Ovary (tissue), 9 donors: ENCODE data around the gene C20orf202. TPM values are rescaled to one million over a fixed set of nuclear protein-coding genes. Genes with fewer than 3 reads are reported as not detected.
"Not testable (repeated sequence)": the region's sequence is repeated elsewhere in the genome, so short reads cannot be mapped to it uniquely, and the experiment has no call there.

Experiments used
- DNase-seq, 5 donors: peaks; one replicate each; pipeline ENCODE4 v3.0.0-alpha.2; 2019 to 2020
- H3K27ac ChIP-seq, 2 donors: fragments of 200-600 bp; one replicate each; pipeline versions ENCODE4 v1.5.1 to v1.8.0; 2019 to 2022
- H3K27me3 ChIP-seq: fragments of 200-600 bp; one replicate; pipeline ENCODE4 v1.8.0; 2022
- H3K36me3 ChIP-seq: fragments of 200-600 bp; sonication (generic); one replicate; pipeline ENCODE4 v1.5.1; 2019
- H3K4me1 ChIP-seq: one replicate; pipeline ENCODE4 v1.8.1; 2013; ENCODE audit warnings: mild to moderate bottlenecking, moderate library complexity; ENCODE audit not compliant: insufficient read depth
- H3K4me3 ChIP-seq: fragments of 200-600 bp; sonication (generic); one replicate; pipeline ENCODE4 v1.5.1; 2017
- H3K9me3 ChIP-seq, 2 donors: fragments of 200-600 bp in 1 of 2; sonication (generic) in 1 of 2; one replicate each; pipeline versions ENCODE4 v1.5.1 to v1.8.1; 2013 to 2019; ENCODE audit warnings: mild to moderate bottlenecking in 1 of 2, moderate library complexity in 1 of 2
- EP300 ChIP-seq: sonication (generic); formaldehyde crosslinking; IDR thresholded peaks from one replicate; pipeline ENCODE4 v1.6.1; 2017; ENCODE audit warnings: antibody characterized with exemption
- POLR2A ChIP-seq: fragments of 450-650 bp; IDR thresholded peaks from one replicate; pipeline ENCODE4 v1.6.1; 2017; ENCODE audit warnings: antibody characterized with exemption, mild to moderate bottlenecking, moderate library complexity
- WGBS, 3 donors: extraction: QIAGEN DNeasy Blood & Tissue Kit in 1 of 3; methylation state at CpG; one replicate each; pipeline versions ENCODE4 v1.1.5 to v1.1.7; 2013 to 2017; 5-methylcytosine and 5-hydroxymethylcytosine counted together
- intact Hi-C, 4 donors: fragments of 100-400 bp; cut with DNase I; formaldehyde crosslinking; loops; one replicate each; pipeline versions ENCODE4 v1.11.0 to v1.15.1; 2022 to 2023
- polyA plus RNA-seq, 2 donors: library from polyadenylated mRNA; stranded (reverse); fragments of 200-250 nt in 1 of 2; fragments of 350-450 nt in 1 of 2; fragmentation: Illumina TruSeq in 1 of 2; extraction: RNeasy Lipid Tissue Mini Kit (QIAGEN cat#74804) in 1 of 2; gene quantifications; one replicate each; pipeline ENCODE4 v1.2.3, GENCODE V29; 2013 to 2014
- total RNA-seq, 7 donors: library from RNA; depleted of rRNA in 2 of 7; stranded (reverse); fragments of >200 nt in 2 of 7; fragmentation: NEBNext Ultra II Directional in 3 of 7; extraction: Animal tissue kit (Norgen Biotek cat#: 25700) in 3 of 7; gene quantifications; one replicate each; pipeline versions ENCODE4 v1.1.0 to v1.2.4, GENCODE V29; 2016 to 2023
- TF ChIP-seq, protein P1 (sequence below), 3 donors: fragments of 450-650 bp in 2 of 3; fragments of 200-600 bp in 1 of 3; IDR thresholded peaks; one replicate each; pipeline versions ENCODE4 v1.5.1 to v1.8.0; 2016 to 2022; ENCODE audit warnings: antibody characterized with exemption in 3 of 3, mild to moderate bottlenecking in 1 of 3
- donor health status: DM: no; HTN: no; CAD: no; lungs with moderate emphysema.
- donor health status: DM: no; HTN: no; CAD: no.
- donor health status: Bipolar disorder and iron deficiency.
- donor health status: DM: yes; HTN: yes; CAD: no.
- donor health status: DM: no; HTN: no; CAD: no.
- donor health status: DM: yes; HTN: yes; CAD: no.

The C20orf202 gene
- total and polyA plus RNA-seq, 9 donors = 0.18 to 0.58 (median 0.29) TPM; not detected in 1

DNA sequence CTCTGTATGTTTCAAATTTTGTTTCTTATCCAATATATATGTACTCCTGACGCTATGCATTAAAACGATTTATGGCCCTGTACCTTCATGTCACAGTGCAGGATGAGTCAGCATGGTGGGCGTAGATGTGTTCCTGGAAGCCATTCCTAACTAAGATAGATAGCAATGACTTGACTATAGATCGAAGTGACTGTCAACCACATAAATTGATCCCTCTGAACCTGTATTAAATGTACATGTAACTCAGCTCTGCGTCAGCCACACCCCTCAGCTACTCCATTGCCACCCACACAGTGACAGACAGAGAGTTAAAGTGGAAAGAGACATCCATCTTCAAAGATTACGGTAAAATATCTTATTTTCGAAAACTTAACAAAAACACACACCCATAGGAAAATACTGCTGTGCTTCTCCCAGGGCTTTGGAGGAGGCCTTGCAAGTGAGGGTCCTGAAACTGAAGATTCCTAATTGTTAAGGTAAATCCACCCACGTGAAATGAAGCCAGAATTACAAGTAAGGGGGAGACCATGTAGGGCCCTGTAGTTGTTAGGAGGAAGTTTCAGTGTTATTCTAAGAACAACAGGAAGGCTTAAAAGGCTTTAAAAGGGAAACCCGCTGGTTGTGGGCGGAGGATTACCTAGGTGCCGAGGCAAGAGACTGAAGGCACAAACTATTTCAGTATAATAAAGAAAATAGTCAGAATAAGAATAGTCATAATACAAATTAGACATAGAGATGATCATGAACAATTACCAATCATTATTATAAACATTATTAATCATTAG lies 12.3 kb downstream of the C20orf202 start:
- intact Hi-C loops = loop anchor here in 2 of 4 donors (10.0 kb wide), 4 partner anchors 101 to 401 kb away; partner anchors contain the start of gene PSMF1 (in 1 of the 2)
- Histone ChIP-seq H3K27me3 (no peaks in the 10 kb centered on the region), H3K9me3 (no peaks in the 10 kb centered on the region), H3K4me1 (no peaks in the 10 kb centered on the region), H3K4me3 (no peak overlapping the region), H3K36me3 (no peaks in the 10 kb centered on the region), H3K27ac (no peak overlapping the region)
- no peak for DNase-seq
- 72 to 75% (median 74%) methylated on average over 11 of the region's 11 CpGs for WGBS, 3 donors
- TF ChIP-seq POLR2A = no peak
- no peak for TF ChIP-seq EP300

DNA sequence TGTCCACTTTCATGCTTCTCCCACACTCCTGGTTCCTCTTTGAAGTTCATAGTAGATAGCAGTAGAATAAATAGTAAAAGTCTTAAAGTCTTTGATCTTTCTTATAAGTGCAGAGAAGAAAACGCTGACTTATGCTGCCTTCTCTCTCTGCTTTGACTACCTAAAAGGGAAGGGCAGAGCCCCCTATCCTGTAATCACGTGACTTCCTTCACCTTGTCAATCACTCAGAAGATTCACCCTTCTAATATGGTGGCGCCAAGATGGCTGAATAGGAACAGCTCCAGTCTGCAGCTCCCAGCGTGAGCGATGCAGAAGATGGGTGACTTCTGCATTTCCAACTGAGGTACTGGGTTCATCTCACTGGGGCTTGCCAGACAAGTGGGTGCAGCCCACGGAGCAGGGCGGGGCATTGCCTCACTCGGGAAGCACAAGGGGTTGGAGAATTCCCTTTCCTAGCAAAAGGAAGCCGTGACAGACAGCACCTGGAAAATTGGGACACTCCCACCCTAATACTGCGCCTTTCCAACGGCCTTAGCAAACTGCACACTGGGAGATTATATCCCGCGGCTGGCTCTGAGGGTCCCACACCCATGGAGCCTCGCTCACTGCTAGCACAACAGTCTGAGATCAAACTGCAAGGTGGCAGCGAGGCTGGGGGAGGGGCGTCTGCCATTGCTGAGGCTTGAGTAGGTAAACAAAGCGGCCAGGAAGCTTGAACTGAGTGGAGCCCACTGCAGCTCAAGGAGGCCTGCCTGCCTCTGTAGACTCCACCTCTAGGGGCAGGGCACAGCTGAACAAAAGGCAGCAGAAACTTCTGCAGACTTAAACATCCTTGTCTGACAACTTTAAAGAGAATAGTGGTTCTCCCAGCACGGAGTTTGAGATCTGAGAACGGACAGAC lies 13.5 kb downstream of the C20orf202 start:
- H3K4me3 ChIP-seq, H3K36me3 ChIP-seq, H3K27ac ChIP-seq, H3K4me1 ChIP-seq, DNase-seq, H3K9me3 ChIP-seq, H3K27me3 ChIP-seq: not testable (repeated sequence)
- intact Hi-C loops = loop anchor here in 2 of 4 donors (10.0 kb wide), 4 partner anchors 102 to 402 kb away; partner anchors contain the start of gene PSMF1 (in 1 of the 2)
- 67 to 69% (median 68%) methylated on average over 19 of the region's 19 CpGs for WGBS, 3 donors

DNA sequence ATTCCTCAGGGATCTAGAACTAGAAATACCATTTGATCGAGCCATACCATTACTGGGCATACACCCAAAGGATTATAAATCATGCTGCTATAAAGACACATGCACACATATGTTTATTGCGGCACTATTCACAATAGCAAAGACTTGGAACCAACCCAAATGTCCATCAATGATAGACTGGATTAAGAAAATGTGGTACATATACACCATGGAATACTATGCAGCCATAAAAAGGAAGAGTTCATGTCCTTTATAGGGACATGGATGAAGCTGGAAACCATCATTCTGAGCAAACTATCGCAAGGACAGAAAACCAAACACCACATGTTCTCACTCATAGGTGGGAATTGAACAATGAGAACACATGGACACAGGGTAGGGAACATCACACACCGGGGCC lies 19.5 kb downstream of the C20orf202 start:
- 84 to 92% (median 85%) methylated on average over 4 of the region's 4 CpGs for WGBS, 3 donors
- DNase-seq, H3K4me1 ChIP-seq, intact Hi-C loops, H3K27me3 ChIP-seq, H3K9me3 ChIP-seq, H3K27ac ChIP-seq, H3K4me3 ChIP-seq, H3K36me3 ChIP-seq: not testable (repeated sequence)

DNA sequence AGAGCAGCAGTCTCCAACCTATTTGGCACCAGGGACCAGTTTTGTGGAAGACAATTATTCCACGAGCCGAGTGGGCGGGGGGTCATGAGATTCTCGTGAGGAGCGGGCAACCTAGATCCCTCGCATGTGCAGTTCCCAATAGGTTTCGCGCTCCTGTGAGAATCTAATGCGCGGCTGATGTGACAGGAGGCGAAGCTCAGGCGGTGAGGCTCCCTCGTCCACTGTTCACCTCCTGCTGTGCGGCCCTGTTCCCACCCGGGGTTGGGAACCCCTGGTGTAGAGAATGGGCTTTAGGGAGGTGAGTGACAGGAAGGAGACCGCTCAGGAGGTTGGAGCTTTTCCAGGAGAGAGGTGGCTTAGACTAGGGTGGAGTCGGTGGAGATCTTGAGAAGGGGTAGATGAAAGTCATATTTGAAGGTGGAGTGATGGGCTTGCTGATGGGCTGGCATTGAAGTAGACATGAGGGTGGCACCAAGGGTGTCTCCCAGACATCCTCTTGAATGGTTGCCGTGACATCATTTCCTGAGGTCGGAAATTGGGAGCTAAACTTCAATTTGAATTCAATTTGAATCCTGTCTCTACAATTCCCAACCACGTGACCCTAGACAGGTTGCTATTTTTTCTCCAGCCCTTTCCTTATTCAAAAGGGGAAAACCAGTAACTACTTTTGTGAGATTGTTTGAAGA lies 21.1 kb downstream of the C20orf202 start:
- WGBS, 3 donors = 78 to 81% (median 81%) methylated on average over 20 of the region's 20 CpGs
- no peak overlapping the region for H3K27ac ChIP-seq
- H3K27me3 ChIP-seq = no peaks in the 10 kb centered on the region
- intact Hi-C loops = no loop called here
- H3K4me1 ChIP-seq = peaks cover 8% of the 10 kb centered on the region
- TF ChIP-seq POLR2A (no peak), EP300 (no peak)
- TF ChIP-seq, protein P1, sequence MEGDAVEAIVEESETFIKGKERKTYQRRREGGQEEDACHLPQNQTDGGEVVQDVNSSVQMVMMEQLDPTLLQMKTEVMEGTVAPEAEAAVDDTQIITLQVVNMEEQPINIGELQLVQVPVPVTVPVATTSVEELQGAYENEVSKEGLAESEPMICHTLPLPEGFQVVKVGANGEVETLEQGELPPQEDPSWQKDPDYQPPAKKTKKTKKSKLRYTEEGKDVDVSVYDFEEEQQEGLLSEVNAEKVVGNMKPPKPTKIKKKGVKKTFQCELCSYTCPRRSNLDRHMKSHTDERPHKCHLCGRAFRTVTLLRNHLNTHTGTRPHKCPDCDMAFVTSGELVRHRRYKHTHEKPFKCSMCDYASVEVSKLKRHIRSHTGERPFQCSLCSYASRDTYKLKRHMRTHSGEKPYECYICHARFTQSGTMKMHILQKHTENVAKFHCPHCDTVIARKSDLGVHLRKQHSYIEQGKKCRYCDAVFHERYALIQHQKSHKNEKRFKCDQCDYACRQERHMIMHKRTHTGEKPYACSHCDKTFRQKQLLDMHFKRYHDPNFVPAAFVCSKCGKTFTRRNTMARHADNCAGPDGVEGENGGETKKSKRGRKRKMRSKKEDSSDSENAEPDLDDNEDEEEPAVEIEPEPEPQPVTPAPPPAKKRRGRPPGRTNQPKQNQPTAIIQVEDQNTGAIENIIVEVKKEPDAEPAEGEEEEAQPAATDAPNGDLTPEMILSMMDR (IDR thresholded peaks at IDR 0.05) = no peak
- H3K9me3 ChIP-seq = no peaks in the 10 kb centered on the region
- no peak for DNase-seq
- no peaks in the 10 kb centered on the region for H3K36me3 ChIP-seq
- no peak overlapping the region for H3K4me3 ChIP-seq

- H3K36me3 ChIP-seq = no peaks in the 10 kb centered on the region
- H3K4me1 ChIP-seq = peaks cover 8% of the 10 kb centered on the region
- H3K4me3 ChIP-seq = peak overlapping the region; percentile 29
- intact Hi-C loops = no loop called here
- H3K9me3 ChIP-seq = no peaks in the 10 kb centered on the region
- H3K27ac ChIP-seq = no peak overlapping the region
- 1 to 4% (median 2%) methylated on average over 28 to 30 of the region's 30 CpGs for WGBS, 3 donors
- TF ChIP-seq, protein P1 (IDR thresholded peaks at IDR 0.05) = no peak
- TF ChIP-seq POLR2A (no peak), EP300 (no peak)
- DNase-seq = no peak
- H3K27me3 ChIP-seq = no peaks in the 10 kb centered on the region
Observed at GRCh38 chr20:1225263-1225782, 22.1 kb downstream of the C20orf202 start.
